GM12878 (cell line): ENCODE results near the gene EXD3. TPM values are rescaled to one million over a fixed set of nuclear protein-coding genes. Genes with fewer than 3 reads are reported as not detected.

Experiments used
- ATAC-seq: fragments of 200-7000 bp; cut with Tn5 transposase; 3 replicates; pipeline ENCODE4 v1.9.1; 2020; ENCODE audit warnings: mild to moderate bottlenecking, moderate library complexity
- BruUV-seq: library from RNA; stranded (reverse); fragments of 400-500 nt; replicated peaks from 2 replicates; lab custom pipeline; 2021; lab: Mats Ljungman, UMichigan
- CTCF ChIA-PET: fragments of 300-600 bp; sonication (Branson Sonifier 250); formaldehyde crosslinking; extraction: SDS; loops from one replicate; lab custom pipeline; 2021; ENCODE audit warnings: inconsistent platforms; lab: Yijun Ruan, JAX
- POLR2A ChIA-PET: fragments of 350-600 bp; formaldehyde crosslinking; extraction: SDS; loops from one replicate; lab custom pipeline; 2021; ENCODE audit warnings: inconsistent platforms; lab: Charles Lee
- RAD21 ChIA-PET: fragments of 300-600 bp; sonication (Branson Sonifier 250); formaldehyde crosslinking; loops from one replicate; lab custom pipeline; 2023; ENCODE audit warnings: antibody characterized with exemption; ENCODE audit not compliant: unreplicated experiment; lab: Charles Lee
- SMC1A ChIA-PET: fragments of 300-600 bp; sonication (Branson Sonifier 250); formaldehyde crosslinking; loops from one replicate; lab custom pipeline; 2023; ENCODE audit not compliant: unreplicated experiment, uncharacterized antibody; lab: Charles Lee
- DNase-seq: peaks from one replicate; pipeline ENCODE4 v3.0.0-alpha.2; 2011; ENCODE audit warnings: low read depth, low spot score
- FAIRE-seq: peaks from 3 replicates; lab custom pipeline; 2011; peaks lifted over from hg19 to GRCh38; lab: Jason Lieb, UNC
- H2AFZ ChIP-seq: 2 replicates; pipeline ENCODE4 v1.6.0; 2011; ENCODE audit warnings: low read depth, low read length, control low read depth; ENCODE audit not compliant: control insufficient read depth
- H3K27ac ChIP-seq: 2 replicates; pipeline ENCODE4 v1.5.1; 2011; ENCODE audit warnings: control low read depth; ENCODE audit not compliant: control insufficient read depth, insufficient read depth
- H3K27me3 ChIP-seq, 2 experiments: replicated peaks in 1 of 2; 2 replicates each; pipeline versions ENCODE4 v1.6.0 to v1.6.1; 2011; ENCODE audit warnings: low read length in 1 of 2; ENCODE audit not compliant: control insufficient read depth in 2 of 2, insufficient read depth in 2 of 2
- H3K36me3 ChIP-seq, 2 experiments: 2 replicates each; pipeline ENCODE4 v1.5.1; 2011; ENCODE audit warnings: low read length in 1 of 2; ENCODE audit not compliant: control insufficient read depth in 2 of 2, insufficient read depth in 2 of 2
- H3K4me1 ChIP-seq: 2 replicates; pipeline ENCODE4 v1.6.1; 2011; ENCODE audit warnings: mild to moderate bottlenecking, low read length, moderate library complexity, mixed read lengths; ENCODE audit not compliant: control insufficient read depth, insufficient read depth
- H3K4me2 ChIP-seq: 2 replicates; pipeline ENCODE4 v1.6.0; 2011; ENCODE audit warnings: control low read depth; ENCODE audit not compliant: control insufficient read depth, insufficient read depth
- H3K4me3 ChIP-seq: fragments of 200-600 bp; sonication (generic); 2 replicates; pipeline ENCODE4 v1.5.1; 2016
- H3K79me2 ChIP-seq: 2 replicates; pipeline ENCODE4 v1.6.0; 2011; ENCODE audit warnings: low read length; ENCODE audit not compliant: control insufficient read depth, insufficient read depth
- H3K9ac ChIP-seq: 2 replicates; pipeline ENCODE4 v1.8.0; 2011; ENCODE audit warnings: low read length, control low read depth, mixed read lengths; ENCODE audit not compliant: control insufficient read depth, insufficient read depth
- H3K9me3 ChIP-seq: replicated peaks from 3 replicates; pipeline ENCODE4 v1.5.1; 2011; ENCODE audit warnings: mild to moderate bottlenecking, low read length; ENCODE audit not compliant: control insufficient read depth, insufficient read depth
- H4K20me1 ChIP-seq: 2 replicates; pipeline ENCODE4 v1.6.0; 2011; ENCODE audit not compliant: control insufficient read depth, insufficient read depth
- BRCA1 ChIP-seq: IDR thresholded peaks from 2 replicates; pipeline ENCODE4 v1.6.1; 2011; ENCODE audit warnings: low read depth, low read length, improper control_type of control experiment
- CHD4 ChIP-seq: fragments of 200-600 bp; sonication (generic); IDR thresholded peaks from 2 replicates; pipeline ENCODE4 v1.6.1; 2016; ENCODE audit warnings: mild to moderate bottlenecking
- FOXK2 ChIP-seq: fragments of 450-650 bp; IDR thresholded peaks from 2 replicates; pipeline ENCODE4 v1.6.1; 2017; ENCODE audit warnings: mild to moderate bottlenecking, moderate library complexity
- HDGF ChIP-seq: fragments of 450-650 bp; IDR thresholded peaks from 2 replicates; pipeline ENCODE4 v1.6.1; 2016; ENCODE audit warnings: antibody characterized with exemption
- NFIC ChIP-seq: IDR thresholded peaks from 2 replicates; pipeline ENCODE4 v1.6.1; 2012; ENCODE audit warnings: low read depth, mild to moderate bottlenecking, inconsistent platforms, low read length, moderate library complexity
- NFYB ChIP-seq: IDR thresholded peaks from 2 replicates; pipeline ENCODE4 v1.6.1; 2011; ENCODE audit warnings: low read depth, mild to moderate bottlenecking, low read length, improper control_type of control experiment, moderate library complexity; ENCODE audit not compliant: insufficient read depth
- NR2C1 ChIP-seq: fragments of 450-650 bp; IDR thresholded peaks from 2 replicates; pipeline ENCODE4 v1.6.1; 2017; ENCODE audit warnings: antibody characterized with exemption, mild to moderate bottlenecking, moderate library complexity
- POLR2AphosphoS5 ChIP-seq: IDR thresholded peaks from 2 replicates; pipeline ENCODE4 v1.6.1; 2011; ENCODE audit warnings: mild to moderate bottlenecking, low read length, inconsistent platforms
- RUNX3 ChIP-seq: IDR thresholded peaks from 2 replicates; pipeline ENCODE4 v1.6.1; 2012; ENCODE audit warnings: low read length, inconsistent platforms
- SMAD1 ChIP-seq: fragments of 450-650 bp; IDR thresholded peaks from 2 replicates; pipeline ENCODE4 v1.6.1; 2018; ENCODE audit warnings: mild to moderate bottlenecking, low read depth; ENCODE audit not compliant: partially characterized antibody
- SP1 ChIP-seq: IDR thresholded peaks from one replicate; pipeline ENCODE4 v1.6.1; 2011; ENCODE audit warnings: low read depth, low read length
- SREBF1 ChIP-seq: IDR thresholded peaks from 2 replicates; pipeline ENCODE4 v1.6.1; 2012; ENCODE audit warnings: mild to moderate bottlenecking, low read length
- TAF1 ChIP-seq: IDR thresholded peaks from 2 replicates; pipeline ENCODE4 v1.6.1; 2011; ENCODE audit warnings: mild to moderate bottlenecking, low read depth, low read length, borderline replicate concordance
- YY1 ChIP-seq: IDR thresholded peaks from 2 replicates; pipeline ENCODE4 v1.6.1; 2011; ENCODE audit warnings: low read depth, mild to moderate bottlenecking, low read length
- ZNF24 ChIP-seq: fragments of 450-650 bp; IDR thresholded peaks from 2 replicates; pipeline ENCODE4 v1.6.1; 2017; ENCODE audit warnings: antibody characterized with exemption, mild to moderate bottlenecking
- WGBS: methylation state at CpG from one replicate; pipeline ENCODE4 v1.1.6; 2016; ENCODE audit warnings: low lambda C conversion rate; ENCODE audit not compliant: insufficient replicate concordance, insufficient coverage; ENCODE audit errors: missing lambda C conversion rate; 5-methylcytosine and 5-hydroxymethylcytosine counted together
- in situ Hi-C: fragments of 300-500 bp; cut with MboI; formaldehyde crosslinking; loops from 9 replicates; pipeline ENCODE4 v1.14.3; 2018; ENCODE audit warnings: mixed read lengths
- intact Hi-C: fragments of 100-400 bp; cut with micrococcal nuclease; formaldehyde crosslinking; loops from one replicate; pipeline ENCODE4 v1.14.2; 2022; ENCODE audit not compliant: unreplicated experiment
- polyA plus RNA-seq, 11 experiments: library from polyadenylated mRNA; depleted of rRNA in 4 of 11; unstranded in 6 of 11; stranded (reverse) in 5 of 11; fragments of >200 nt; fragmentation: Nextera tagmentation in 4 of 11; fragmentation: Illumina TruSeq in 1 of 11; extraction: Ambion mirVana in 4 of 11; extraction: Trizol in 1 of 11; gene quantifications; 1 replicate in 1 of 11; 2 replicates in 10 of 11; pipeline versions ENCODE4 v1.2.1 to v1.2.3, GENCODE V29; 2011 to 2016; ENCODE audit warnings: inconsistent platforms in 2 of 11, missing spikeins in 2 of 11, low read depth in 1 of 11
- total RNA-seq, 4 experiments: library from RNA; depleted of rRNA in 3 of 4; stranded (reverse); fragments of >200 nt in 3 of 4; fragmentation: Illumina TruSeq in 1 of 4; extraction: Trizol in 1 of 4; gene quantifications; 2 replicates each; pipeline versions ENCODE4 v1.2.1 to v1.2.3, GENCODE V29; 2013 to 2021
- TF ChIP-seq, protein P1 (sequence below): fragments of 450-650 bp; IDR thresholded peaks from 2 replicates; pipeline ENCODE4 v1.6.1; 2016; ENCODE audit warnings: mild to moderate bottlenecking

EXD3 gene
- total and polyA plus RNA-seq, 10 of the 15 experiments (the other 5 are each of a cell fraction or from before 2014, with no cell fraction given) = 0.21 to 7.1 (median 3.6) TPM

DNA sequence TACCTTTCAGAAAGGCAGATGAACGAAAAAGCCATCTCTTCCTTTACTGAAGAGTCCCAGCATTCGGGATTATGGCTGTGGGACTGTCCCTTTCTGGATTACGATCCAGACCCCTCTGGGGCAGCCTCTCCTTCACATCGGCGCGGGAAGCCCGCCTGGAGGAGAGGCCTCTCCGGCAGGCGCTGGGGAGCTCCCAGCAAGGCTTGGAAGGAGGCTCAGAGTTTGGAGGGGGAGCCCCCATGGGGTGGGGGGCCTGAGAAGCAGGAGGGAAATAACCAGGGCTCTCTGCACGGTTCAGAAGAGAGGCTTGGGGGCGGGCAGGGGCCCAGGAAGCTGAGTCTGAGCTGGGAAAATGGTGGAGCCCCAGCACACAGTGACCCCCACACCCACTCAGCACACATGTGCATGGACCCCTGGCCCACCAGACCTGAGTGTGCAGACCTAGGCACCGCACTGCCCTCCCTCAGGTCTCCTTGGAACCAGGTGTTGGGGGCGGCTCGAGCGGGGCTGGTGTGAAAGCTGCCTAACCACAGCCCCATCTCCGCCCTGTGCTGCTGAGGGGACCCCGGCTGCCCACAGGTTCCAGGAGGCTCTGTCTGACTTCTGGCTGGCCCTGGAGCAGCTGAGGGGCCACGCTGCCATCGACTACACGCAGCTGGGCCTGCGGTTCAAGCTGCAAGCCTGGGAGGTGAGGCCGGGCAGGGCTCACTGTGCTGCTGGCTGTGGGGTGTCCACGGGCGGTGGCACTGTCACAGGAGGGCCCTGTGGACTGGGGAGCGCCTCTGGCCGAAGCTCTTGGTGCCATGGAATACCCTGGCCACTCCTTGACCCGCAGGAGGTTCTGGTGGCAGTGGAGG, 4.7 kb upstream of the EXD3 start:
- no peaks in the 10 kb centered on the region for H4K20me1 ChIP-seq
- no TSS peak for BruUV-seq
- no peak overlapping the region for H2AFZ ChIP-seq
- no peak overlapping the region for H3K4me3 ChIP-seq
- H3K36me3 ChIP-seq = no peaks in the 10 kb centered on the region
- ATAC-seq (no peak), DNase-seq (no peak), FAIRE-seq (no peak)
- peaks cover 6% of the 10 kb centered on the region; the same call in 1 of the 2 replicates for H3K4me1 ChIP-seq
- WGBS = 62% methylated on average over 27 of the region's 27 CpGs
- peaks cover under 1% of the 10 kb centered on the region; the same call in 1 of the 2 replicates for H3K79me2 ChIP-seq
- H3K27ac ChIP-seq = no peak overlapping the region
- CTCF ChIA-PET = interaction anchor here (1.3 kb wide), 1 partner anchor 17 kb away, joined by 5 read pairs; no protein-coding TSS in a partner anchor
- in situ Hi-C loops (no loop called here), intact Hi-C loops (loop anchor here (10.0 kb wide), 1 partner anchor 107 kb away; no protein-coding TSS in a partner anchor)
- SMC1A ChIA-PET = no interaction called here
- RAD21 ChIA-PET = no interaction called here
- no peaks in the 10 kb centered on the region for H3K9me3 ChIP-seq
- no peak overlapping the region for H3K4me2 ChIP-seq
- POLR2A ChIA-PET = interaction anchor here (1.4 kb wide), 1 partner anchor 125 kb away, joined by 3 read pairs; the partner anchor contains the start of gene NRARP
- no peak overlapping the region for H3K9ac ChIP-seq
- TF ChIP-seq TAF1 (no peak), YY1 (no peak), SMAD1 (no peak), NFYB (no peak), FOXK2 (no peak), POLR2AphosphoS5 (no peak), SREBF1 (no peak), ZNF24 (no peak), CHD4 (no peak), NFIC (no peak), SP1 (no peak), RUNX3 (no peak), NR2C1 (no peak), HDGF (no peak), BRCA1 (no peak)
- TF ChIP-seq, protein P1, sequence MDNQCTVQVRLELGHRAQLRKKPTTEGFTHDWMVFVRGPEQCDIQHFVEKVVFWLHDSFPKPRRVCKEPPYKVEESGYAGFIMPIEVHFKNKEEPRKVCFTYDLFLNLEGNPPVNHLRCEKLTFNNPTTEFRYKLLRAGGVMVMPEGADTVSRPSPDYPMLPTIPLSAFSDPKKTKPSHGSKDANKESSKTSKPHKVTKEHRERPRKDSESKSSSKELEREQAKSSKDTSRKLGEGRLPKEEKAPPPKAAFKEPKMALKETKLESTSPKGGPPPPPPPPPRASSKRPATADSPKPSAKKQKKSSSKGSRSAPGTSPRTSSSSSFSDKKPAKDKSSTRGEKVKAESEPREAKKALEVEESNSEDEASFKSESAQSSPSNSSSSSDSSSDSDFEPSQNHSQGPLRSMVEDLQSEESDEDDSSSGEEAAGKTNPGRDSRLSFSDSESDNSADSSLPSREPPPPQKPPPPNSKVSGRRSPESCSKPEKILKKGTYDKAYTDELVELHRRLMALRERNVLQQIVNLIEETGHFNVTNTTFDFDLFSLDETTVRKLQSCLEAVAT = no peak
- H3K27me3 ChIP-seq = no peaks in the 10 kb centered on the region; a peak in 2 of 4 replicates
